T-helper 22 cell (primary cell): ENCODE data around the gene LRMDA.

Source experiments
- DNase-seq: peaks from one replicate; pipeline ENCODE4 v3.0.0-alpha.2; 2020; ENCODE audit warnings: low read depth

LRMDA gene

DNA sequence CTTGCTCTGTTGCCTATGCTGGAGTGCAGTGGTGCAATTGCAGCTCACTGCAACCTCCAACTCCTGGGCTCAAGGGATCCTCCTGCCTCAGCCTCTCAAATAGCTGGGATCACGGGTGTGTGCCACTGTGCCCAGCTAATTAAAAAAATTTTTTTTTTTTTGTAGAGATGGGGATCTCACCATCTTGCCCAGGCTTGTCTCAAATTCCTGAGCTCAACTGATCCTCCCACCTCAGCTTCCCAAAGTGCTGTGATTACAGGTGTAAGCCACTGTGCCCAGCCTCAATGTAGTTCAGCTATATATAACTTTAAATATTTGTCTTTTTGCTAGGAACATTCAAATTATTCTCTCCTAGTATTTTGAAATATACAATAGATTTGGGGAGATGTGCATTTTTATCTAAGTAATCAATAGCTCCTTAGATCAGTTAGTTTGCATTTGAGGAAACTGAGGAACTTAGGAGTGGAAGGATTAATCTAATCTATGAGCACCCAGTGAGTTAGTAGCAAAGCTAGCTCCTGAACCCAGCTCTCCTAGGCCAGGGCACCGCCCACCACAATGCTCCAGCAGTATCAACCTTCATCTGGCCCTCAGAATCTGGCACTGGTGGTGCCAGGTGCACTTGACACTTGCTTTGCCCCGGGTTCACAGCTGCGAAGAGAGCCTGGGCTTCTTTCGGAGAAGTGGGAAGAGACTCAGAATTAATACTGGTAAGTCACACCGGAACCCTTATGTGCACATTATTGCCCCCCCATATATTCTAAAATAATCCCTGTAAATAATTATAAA, 5.9 kb upstream of the LRMDA start:
- no peak for DNase-seq

DNA sequence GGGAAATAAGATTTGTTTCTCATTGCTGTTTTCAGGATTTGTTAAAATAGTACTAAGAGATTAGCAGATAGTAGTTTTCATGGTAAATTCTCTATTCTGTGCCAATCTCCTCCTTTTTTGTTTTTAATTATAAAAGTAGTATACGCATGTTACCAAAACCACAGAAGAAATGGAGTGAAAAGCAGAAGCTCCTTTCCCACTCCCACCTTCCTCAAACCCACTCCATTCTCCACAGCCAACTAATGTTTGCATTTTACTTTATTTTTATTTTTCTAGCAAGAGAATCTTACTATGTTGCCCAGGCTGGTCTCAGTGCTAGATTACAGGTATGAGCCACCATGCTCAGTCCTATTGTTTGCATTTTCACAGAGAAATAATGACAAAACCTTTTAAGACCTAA, 4.5 kb upstream of the LRMDA start:
- no peak for DNase-seq

DNA sequence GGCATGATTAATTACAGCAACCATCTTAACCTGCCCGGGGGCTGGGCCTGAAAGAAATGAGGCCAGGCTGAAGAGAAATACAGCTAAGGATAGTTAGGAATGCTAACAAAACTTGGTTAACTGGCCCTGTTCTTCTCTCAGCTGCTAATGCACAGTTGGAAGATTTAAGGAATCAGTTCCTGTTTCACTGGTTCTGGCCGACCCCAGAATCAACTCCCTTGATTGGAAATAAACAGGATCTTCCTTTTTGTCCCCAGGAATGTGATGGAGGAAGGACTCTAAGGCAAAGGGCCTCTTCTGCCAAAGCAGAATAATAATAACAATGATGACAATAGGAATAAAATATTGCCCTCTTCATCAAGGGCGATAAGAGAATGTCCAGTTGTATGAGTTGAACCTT, 3.5 kb upstream of the LRMDA start:
- no peak for DNase-seq

DNA sequence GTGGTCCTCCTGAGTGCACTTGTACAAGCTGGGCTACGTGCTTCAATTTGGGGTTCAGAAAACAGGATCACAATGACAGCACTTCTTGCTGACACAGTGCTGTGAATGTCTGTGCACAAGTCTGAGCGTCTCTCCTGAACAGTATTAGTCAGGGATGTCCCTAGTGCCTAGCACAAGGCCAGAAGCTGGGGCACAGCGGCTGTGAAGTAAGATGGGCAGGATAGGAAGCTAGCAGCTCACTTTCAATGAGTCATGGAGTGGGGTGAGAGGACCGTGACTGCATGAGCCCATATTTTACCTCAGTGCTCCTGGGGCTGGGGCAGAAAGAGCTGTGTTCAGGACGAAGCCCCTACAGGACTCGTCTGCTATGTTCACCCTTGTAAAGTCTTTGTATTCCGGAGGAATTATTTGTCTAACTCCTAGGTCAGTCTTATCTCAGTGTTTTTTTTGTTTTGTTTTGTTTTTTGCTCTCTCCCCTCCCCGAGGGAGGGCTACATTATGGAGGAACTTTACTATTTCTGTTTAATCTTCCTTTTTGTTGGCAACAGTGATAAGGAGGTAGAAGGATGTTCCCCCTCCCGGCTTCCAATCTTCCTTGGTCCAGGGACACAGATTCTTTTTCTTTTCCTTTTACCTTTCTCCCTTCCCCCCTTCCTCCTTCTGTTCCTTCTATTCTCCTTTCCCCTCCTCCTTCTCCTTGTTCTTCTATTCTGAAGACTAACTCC, 2.8 kb upstream of the LRMDA start:
- no peak for DNase-seq

DNA sequence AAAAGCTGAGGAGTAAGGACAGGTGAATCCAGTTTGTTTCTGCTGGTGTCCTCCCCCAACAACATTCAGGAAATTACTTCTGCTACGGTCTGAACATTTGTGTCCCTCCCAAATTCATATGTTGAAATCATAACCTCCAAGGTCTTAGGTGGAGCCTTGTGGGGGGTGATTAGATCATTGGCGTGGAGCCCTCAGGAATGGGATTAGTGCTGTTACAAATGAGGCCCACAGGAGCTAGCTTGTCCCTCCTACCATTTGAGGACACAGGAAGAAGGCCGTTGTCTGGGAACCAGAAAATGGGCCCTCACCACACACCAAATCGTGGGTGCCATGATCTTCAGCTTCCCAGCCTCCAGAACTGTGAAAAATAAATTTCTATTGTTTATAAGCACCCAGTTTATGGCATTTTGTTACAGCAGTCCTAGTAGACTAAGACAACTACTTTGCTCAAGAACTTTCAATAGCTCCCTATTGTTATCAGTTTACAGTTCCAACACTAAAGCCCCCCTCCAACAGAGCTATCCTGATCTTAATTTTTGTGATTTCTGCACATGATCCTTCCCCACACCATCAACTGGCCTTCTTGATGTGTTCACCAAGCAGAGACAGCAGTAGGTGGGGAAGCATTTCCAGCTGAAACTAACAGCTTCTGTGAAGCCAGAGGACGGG, 2.1 kb upstream of the LRMDA start:
- DNase-seq = no peak

DNA sequence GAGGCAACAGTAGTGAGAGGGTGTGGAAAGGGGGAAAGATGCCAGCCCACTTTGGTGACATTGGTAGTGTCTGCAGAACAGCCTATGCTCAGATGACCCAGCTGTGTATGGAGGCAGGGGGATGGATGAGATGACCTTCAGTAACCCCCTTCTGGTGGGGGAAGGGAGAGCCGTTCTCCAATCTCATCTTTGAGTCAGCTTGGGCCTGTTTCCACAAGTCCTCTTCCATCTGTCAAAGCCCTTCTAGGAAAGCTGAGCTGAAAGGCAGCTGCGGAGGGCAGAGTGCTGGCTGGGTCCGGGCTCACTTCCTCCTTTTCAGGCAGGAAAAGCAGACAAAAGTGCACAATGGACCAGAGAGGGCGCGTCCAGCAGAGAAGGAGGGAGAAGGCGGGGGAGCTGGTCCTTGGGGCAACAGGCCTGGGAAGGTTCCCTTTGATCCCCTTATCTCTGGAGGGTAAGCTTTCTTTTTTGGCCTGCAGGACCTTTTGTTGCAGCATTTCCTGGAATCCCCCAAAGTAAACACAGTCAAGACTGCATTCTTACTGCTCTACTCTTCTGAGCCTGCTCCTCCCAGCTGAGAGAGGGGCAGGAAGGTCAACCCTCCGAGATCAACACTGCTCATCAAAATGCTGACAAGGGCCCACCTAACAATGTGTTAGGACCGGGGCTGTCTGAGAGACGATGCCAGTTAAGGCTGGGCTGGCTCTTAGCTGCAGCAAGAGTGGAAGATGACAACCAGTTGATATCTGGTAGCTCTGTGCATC, 1.2 kb upstream of the LRMDA start:
- no peak for DNase-seq

DNA sequence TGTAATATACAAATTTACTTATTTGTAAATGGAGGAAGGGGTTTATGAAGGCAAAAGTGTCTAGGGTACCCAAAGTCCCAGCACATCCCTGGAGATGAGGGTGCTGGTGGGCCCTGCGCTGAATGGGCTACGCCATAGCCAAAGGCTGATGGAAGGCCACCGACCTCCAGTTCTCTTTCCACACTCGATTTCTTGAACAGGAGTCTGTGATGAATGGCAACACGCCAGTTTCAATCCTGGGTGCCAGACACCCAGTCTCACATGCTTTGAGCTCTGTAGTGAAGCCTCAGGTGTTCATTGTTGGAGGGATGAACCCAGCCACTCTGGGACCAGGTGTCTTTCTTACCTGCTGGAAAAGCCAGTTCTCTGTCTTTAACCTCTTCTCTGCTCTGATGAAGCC, 752 bp downstream of the LRMDA start:
- no peak for DNase-seq

DNA sequence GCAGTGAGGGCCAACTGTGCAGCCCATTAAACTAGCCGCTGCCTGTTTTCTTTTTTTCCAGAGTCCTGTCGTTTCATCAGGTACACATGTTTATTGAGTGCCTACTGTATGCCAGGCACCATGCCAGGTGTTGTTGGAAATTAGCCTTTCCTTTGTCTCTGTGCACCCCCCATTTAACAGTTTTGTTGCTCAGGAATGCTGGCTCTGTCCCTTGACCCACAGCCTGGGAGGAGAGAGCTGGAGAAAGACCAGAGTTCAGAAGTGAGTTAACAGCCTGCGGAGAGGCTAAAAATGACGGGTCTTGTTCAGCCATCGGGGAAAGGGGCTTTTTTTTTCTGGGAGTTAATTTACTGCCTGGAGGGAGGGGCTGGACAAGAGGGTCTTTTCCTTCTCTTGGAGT, 1.3 kb downstream of the LRMDA start:
- no peak for DNase-seq

DNA sequence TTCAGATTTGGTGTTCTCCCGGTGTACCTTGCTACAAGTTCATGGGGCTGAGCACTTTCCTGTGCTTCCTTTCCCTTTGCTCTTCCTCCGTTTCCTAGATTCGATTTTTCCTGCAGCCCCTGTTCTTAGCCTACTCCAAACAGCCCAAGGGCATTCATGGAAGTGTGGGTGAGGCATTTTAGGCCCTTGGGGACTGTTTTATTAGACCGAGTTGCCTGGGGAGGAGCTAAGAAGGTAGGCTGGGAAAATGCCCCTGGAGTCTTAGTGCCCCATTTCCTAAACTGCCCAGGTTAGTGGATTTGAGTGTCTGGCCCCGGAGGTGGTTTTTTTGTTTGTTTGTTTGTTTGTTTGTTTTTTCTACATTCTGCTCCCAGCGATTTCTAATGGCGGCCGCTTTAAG, 1.8 kb downstream of the LRMDA start:
- no peak for DNase-seq

DNA sequence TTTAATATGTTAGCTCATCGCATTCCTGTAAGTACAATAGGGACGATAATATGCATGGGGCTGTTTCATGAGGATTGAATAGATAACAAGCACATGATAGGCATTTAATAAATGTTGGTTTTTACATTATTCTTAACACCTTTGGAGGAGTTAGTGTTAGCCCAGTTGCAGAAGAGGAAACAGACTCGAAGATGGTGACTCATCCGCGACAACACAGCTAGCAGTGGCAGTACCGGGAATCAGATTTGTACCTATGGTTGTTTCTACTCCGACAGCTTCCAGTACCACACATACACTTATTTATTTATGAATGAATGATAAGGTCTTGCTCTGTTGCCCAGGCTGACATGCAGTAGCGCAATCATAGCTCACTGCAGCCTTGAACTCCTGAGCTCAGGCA, 2.9 kb downstream of the LRMDA start:
- no peak for DNase-seq

DNA sequence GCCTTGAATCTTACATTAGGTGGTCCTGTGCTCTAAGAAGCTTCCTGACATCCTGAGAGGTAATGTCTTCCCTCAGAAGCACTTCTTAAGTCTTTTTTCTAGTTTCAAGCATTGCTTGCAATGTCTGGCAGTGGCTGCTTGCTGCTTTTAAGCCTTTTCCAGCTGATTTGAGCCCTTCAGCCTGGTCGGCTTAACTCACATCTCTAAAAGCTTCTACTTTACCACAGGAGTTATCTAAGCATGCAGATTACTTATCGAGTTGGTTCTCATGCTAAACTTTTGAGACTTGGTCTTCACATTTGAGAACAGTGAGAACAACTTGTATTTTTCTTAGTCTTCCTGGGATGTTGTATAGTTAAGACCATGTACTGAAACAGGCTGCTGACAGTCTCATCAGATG, 3.9 kb downstream of the LRMDA start:
- DNase-seq = no peak

DNA sequence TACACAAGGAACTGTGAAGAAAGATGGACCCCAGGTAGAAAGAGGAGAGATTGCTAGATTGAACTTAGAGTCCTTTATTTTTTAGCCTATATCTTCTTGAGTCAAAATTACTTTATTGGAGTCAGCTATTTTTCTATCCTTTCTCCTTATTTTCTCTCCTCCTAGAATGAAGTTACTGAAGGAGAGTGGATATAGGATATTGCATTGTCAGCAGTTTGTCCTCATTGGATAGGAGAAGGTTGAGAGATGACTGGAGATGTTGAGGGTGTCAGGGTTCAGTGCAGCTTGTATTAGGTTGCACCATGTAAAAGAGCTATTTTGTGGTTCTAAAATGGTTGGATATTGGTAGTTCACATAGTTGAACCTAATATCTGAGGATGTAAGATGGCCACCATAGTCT, 5.5 kb downstream of the LRMDA start:
- no peak for DNase-seq

DNA sequence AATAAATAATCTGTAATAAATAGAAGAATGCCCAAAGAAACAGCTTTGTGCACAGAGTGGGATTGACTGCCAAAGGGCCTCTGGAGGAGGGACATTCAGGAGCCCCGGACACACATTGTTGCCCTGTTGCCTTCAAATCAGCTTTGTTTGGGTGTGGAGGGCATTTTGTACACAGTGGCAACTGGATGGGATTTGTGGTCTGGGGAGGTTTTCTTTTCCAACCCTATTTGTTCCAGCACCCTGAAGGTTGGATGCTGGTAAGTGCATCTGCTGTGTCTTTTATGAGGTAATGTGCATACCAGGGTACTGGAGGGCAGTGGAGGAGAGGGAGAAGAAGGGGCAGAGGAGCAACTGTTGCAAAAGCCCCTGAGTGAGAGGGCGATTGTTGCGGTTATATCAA, 6.3 kb downstream of the LRMDA start:
- DNase-seq = no peak

DNA sequence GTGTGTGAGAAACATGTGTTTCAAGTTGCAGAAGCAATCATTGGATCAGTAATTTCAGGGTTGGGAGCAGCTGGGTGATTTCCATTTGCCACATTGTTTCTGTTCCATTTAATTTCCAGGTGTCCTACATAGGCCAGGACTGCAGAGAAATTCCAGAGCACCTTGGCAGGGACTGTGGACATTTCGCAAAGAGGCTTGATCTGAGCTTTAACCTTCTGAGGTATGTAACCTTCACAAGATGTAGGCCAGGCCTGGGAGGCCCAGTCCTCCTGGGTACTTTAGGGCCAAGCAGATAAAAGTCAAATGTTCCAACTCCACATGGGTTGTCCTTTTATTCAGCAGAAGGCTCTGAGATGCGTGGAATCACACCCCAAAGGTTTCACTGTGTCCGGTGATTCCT, 6.9 kb downstream of the LRMDA start:
- DNase-seq = no peak

DNA sequence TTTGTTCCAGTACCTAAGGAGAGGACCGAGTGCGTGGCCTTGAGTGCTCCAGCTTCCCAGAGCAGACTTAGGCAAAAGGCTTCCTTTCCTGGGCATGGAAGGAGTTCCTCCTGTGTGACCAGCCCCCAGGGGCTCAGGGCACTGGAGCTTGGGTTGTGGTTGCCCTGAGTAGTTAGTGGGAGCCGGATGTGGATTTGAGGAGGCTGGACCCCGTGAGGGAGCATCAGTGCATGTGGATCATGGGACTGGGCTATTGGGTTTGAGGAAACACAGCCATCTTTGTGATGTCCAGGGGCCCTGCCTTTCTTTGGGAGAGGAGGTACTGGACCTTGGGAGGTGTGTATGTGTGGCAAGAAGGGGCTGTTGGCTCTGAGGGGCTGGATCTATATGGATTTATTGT, 8.4 kb downstream of the LRMDA start:
- DNase-seq = no peak

DNA sequence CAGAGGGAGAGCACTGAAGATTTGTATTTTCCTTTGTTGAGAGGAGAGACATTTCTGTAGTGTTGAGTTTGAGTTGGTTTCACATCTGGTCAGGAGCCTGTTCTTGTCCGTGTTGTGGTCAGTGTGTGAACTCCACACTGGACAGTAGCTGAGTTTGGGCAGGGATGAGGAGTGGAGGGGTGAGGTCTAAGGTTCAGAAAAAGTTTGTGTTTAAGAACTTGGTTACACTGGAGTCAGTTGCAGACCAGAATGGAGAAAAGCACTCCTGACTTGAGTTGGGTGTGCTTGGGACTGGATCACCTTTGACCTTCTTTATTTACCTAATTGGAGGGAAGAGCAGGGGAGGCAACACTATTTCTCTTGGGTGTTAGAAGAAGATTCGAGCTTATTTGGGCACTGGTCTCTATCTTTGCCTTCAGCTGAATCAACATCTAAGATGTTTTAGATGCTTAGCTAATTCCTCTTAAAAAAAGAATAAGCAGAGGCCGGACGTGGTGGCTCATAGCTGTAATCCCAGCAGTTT, 8.9 kb downstream of the LRMDA start:
- no peak for DNase-seq

DNA sequence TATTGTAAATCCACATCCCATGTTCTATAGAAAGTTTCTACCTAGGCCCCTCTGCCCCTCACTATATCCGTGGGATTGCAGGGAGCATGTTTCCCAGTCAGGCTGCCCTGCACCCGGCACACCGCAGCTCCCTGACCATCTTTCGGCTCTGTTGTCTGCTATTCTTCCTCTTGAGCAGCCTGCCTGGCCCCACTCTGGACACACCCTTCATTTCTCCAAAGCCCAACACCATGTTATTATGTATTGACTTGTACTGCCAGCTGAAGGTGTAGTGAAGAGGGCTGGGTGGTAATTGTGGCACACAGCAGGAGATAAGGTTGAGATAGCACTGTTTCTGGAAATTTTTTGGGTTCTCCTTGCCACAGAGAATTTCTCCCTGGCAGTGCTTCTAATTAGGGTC, 9.8 kb downstream of the LRMDA start:
- DNase-seq = no peak

DNA sequence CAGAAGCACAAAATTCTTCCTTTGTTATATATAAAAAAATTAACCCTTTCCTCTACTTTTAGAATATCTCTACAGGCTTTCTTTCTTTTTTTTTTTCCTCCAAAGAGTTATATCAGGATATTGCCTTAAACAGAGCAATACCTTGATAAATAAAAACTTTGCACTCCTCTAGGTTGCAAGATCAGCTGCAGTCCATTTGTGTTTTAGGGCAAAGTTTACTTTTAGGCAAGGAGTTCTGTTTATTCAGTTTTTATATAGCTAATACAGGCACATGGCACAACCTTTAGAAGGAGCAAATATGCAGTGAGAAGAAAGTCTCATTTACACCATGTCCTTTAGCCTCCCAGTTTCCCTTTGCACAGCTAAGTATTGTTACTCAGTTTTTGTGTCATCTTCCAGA, 10.3 kb downstream of the LRMDA start:
- DNase-seq = no peak

DNA sequence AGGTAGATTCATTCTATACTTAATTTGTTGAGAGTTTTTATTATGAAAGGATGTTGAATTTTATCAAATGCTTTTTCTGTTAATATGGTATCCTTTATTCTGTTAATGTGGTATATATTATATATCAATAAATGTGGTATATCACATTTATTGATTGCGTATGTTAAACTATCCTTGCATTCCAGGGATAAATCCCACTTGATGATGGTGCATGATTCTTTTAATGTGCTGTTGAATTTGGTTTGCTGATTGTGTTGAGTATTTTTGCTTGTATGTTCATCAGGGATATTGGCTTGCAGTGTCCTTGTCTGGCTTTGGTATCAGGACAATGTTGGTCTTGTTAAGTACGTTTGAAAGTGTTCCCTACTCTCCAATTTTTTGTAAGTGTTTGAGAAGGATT, 11.9 kb downstream of the LRMDA start:
- DNase-seq = no peak

DNA sequence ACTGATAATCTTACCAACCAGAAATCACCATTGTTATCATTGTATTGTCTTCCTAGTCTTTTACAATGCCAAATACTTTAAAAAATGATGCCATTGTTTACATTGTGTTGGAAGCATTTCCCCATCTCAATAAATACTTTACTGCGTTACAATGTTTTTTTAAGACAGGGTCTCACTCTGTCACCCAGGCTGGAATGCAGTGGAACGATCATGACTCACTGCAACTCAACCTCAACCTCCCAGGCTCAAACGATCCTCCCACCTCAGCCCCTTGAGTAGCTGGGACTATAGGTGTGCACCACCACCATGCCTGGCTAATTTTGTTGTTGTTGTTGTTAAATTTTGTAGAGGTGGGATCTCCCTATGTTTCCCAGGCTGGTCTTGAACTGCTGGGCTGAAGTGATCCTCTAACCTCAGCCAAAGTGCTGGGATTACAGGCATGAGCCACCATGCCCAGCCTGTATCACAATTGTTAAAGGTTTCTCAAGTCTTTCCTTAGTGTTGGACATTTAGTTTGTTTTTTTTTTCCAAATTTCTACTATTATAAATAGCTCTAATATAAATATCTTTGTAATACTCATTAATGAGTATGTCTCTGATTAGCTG, 13.5 kb downstream of the LRMDA start:
- no peak for DNase-seq

DNA sequence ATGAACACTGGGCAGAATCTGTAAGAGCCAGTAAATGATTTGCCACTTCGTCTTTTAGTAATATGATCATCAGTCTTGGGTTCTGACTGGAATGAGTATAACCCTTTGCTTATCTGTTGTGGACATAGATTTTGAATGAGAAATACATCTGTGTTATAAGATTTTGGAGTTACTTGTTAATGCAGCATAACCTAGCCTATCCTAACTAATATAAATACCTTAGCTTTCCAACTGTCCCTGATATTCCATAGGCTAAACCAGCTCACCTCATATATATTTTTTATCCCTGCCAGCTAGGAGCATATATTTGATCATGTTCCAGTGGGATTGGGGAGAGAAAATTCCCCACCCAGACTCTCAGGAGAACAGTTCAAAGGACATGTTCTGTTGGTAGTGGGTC, 15.1 kb downstream of the LRMDA start:
- no peak for DNase-seq

DNA sequence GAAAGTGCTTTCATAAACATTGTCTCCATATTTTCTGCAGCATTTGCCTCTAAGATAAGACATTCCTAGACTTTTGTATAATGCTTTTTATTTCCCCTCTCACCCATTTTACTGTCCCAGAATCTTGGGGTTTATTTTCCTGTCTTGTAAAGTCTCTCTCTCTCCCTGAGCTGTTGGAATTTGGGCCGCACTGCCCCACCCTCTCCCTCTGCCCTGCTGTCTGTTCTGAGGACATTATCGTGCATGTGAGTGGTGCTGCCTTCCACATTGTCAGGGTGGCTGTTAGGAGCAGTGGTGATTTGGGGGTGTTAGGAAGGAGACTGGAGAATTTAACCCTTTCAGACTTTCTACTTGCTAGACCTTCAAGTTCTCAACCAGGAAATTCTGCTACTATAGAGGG, 16.7 kb downstream of the LRMDA start:
- no peak for DNase-seq
